GM12892 (cell line): ENCODE measurements around the gene HOXC9.

Source experiments
- POLR2A ChIP-seq: IDR thresholded peaks from 2 replicates; pipeline ENCODE4 v1.6.1; 2011; ENCODE audit warnings: low read depth, low read length, control low read depth
- POLR2AphosphoS5 ChIP-seq: IDR thresholded peaks from 2 replicates; pipeline ENCODE4 v1.6.1; 2011; ENCODE audit warnings: low read depth, low read length, control low read depth
- TAF1 ChIP-seq: IDR thresholded peaks from 2 replicates; pipeline ENCODE4 v1.6.1; 2011; ENCODE audit warnings: low read depth, mild to moderate bottlenecking, control low read depth, low read length, borderline replicate concordance

GRCh38 chr12:53974084-53975063 is 25.6 kb upstream of the HOXC9 start, which contains the start of gene HOTAIR:
- TF ChIP-seq POLR2A (no peak), TAF1 (no peak), POLR2AphosphoS5 (no peak)
